DOHH2 (cell line): ENCODE results near the gene RPS14.

ENCODE experiments used
- H3F3A ChIP-seq: fragments of 200-600 bp; sonication (generic), shearing (Covaris generic); 2 replicates; pipeline ENCODE4 v1.6.0; 2016; ENCODE audit warnings: antibody characterized with exemption, mild to moderate bottlenecking; ENCODE audit not compliant: control insufficient read depth, insufficient read depth
- H3K27ac ChIP-seq: fragments of 200-600 bp; sonication (generic); 2 replicates; pipeline ENCODE4 v1.5.1; 2014; ENCODE audit warnings: low read depth, mild to moderate bottlenecking, low read length, moderate library complexity
- H3K27me3 ChIP-seq: fragments of 200-600 bp; sonication (generic); 2 replicates; pipeline ENCODE4 v1.6.1; 2014; ENCODE audit warnings: mild to moderate bottlenecking, low read length, mixed read lengths; ENCODE audit not compliant: control insufficient read depth
- H3K36me3 ChIP-seq: fragments of 200-600 bp; sonication (generic); 2 replicates; pipeline ENCODE4 v1.6.1; 2014; ENCODE audit warnings: mild to moderate bottlenecking, low read length, moderate library complexity, mixed read lengths; ENCODE audit not compliant: control insufficient read depth
- H3K4me1 ChIP-seq: fragments of 200-600 bp; sonication (generic); 2 replicates; pipeline ENCODE4 v1.6.1; 2014; ENCODE audit warnings: mild to moderate bottlenecking, low read length, mixed read lengths; ENCODE audit not compliant: control insufficient read depth
- H3K4me2 ChIP-seq: fragments of 200-600 bp; sonication (generic); 2 replicates; pipeline ENCODE4 v1.6.0; 2014; ENCODE audit warnings: mild to moderate bottlenecking, low read length, moderate library complexity
- H3K4me3 ChIP-seq: fragments of 200-600 bp; sonication (generic); 2 replicates; pipeline ENCODE4 v1.5.1; 2014; ENCODE audit warnings: mild to moderate bottlenecking, low read length, mixed read lengths
- H3K79me2 ChIP-seq: fragments of 200-600 bp; sonication (generic); 2 replicates; pipeline ENCODE4 v1.6.1; 2014; ENCODE audit warnings: mild to moderate bottlenecking, low read length, mixed read lengths; ENCODE audit not compliant: control insufficient read depth
- H3K9me2 ChIP-seq: fragments of 200-600 bp; sonication (generic); replicated peaks from 2 replicates; pipeline ENCODE4 v1.6.1; 2014; ENCODE audit warnings: mild to moderate bottlenecking, low read length, mixed read lengths; ENCODE audit not compliant: control insufficient read depth
- H3K9me3 ChIP-seq: fragments of 200-600 bp; sonication (generic); 2 replicates; pipeline ENCODE4 v1.6.1; 2014; ENCODE audit warnings: antibody characterized with exemption, low read length, mixed read lengths; ENCODE audit not compliant: control insufficient read depth, insufficient read depth
- H4K20me1 ChIP-seq: fragments of 200-600 bp; sonication (generic); 2 replicates; pipeline ENCODE4 v1.6.0; 2014; ENCODE audit warnings: low read depth, mild to moderate bottlenecking, antibody characterized with exemption, low read length, moderate library complexity; ENCODE audit not compliant: control insufficient read depth, insufficient read depth
- CTCF ChIP-seq: fragments of 200-600 bp; sonication (generic); IDR thresholded peaks from one replicate; pipeline ENCODE4 v1.5.1; 2014; ENCODE audit warnings: antibody characterized with exemption, mild to moderate bottlenecking, low read depth, low read length; ENCODE audit not compliant: poor library complexity, severe bottlenecking
- EZH2phosphoT487 ChIP-seq: fragments of 200-600 bp; sonication (generic); IDR thresholded peaks from 2 replicates; pipeline ENCODE4 v1.6.1; 2017; ENCODE audit warnings: borderline replicate concordance, mild to moderate bottlenecking, antibody characterized with exemption, low read length, moderate library complexity, mixed read lengths

The RPS14 gene

GRCh38 chr5:150497989-150498317, 48.4 kb upstream of the RPS14 start:
- no peaks in the 10 kb centered on the region; the same call in 1 of the 2 replicates for H4K20me1 ChIP-seq
- no peak overlapping the region for H3K4me3 ChIP-seq
- H3K9me2 ChIP-seq = no peaks in the 10 kb centered on the region
- peaks cover 20% of the 10 kb centered on the region for H3K79me2 ChIP-seq
- H3K27me3 ChIP-seq = no peaks in the 10 kb centered on the region
- no peak overlapping the region for H3K27ac ChIP-seq
- no peaks in the 10 kb centered on the region for H3K36me3 ChIP-seq
- TF ChIP-seq CTCF (no peak), EZH2phosphoT487 (no peak)
- no peak overlapping the region for H3K4me2 ChIP-seq
- no peaks in the 10 kb centered on the region for H3K9me3 ChIP-seq
- no peaks in the 10 kb centered on the region for H3F3A ChIP-seq
- H3K4me1 ChIP-seq = peaks cover 14% of the 10 kb centered on the region

GRCh38 chr5:150497274-150497988, 47.9 kb upstream of the RPS14 start:
- Histone ChIP-seq H4K20me1 (no peaks in the 10 kb centered on the region; the same call in 1 of the 2 replicates), H3K79me2 (peaks cover 25% of the 10 kb centered on the region), H3F3A (no peaks in the 10 kb centered on the region), H3K27ac (no peak overlapping the region), H3K9me2 (no peaks in the 10 kb centered on the region), H3K4me1 (peaks cover 14% of the 10 kb centered on the region), H3K4me2 (no peak overlapping the region), H3K9me3 (no peaks in the 10 kb centered on the region), H3K27me3 (no peaks in the 10 kb centered on the region), H3K4me3 (no peak overlapping the region), H3K36me3 (no peaks in the 10 kb centered on the region)
- no peak for TF ChIP-seq CTCF
- no peak for TF ChIP-seq EZH2phosphoT487

- peaks cover 31% of the 10 kb centered on the region for H3K79me2 ChIP-seq
- no peaks in the 10 kb centered on the region; the same call in 1 of the 2 replicates for H4K20me1 ChIP-seq
- H3K4me1 ChIP-seq = peaks cover 21% of the 10 kb centered on the region
Observed at GRCh38 chr5:150496534-150496933, 47.0 kb upstream of the RPS14 start.

More at GRCh38 chr5:150496534-150496933, 47.0 kb upstream of the RPS14 start:
- no peaks in the 10 kb centered on the region; the same call in 1 of the 2 replicates for H3K36me3 ChIP-seq
- H3K27ac ChIP-seq = no peak overlapping the region
- no peak overlapping the region for H3K4me2 ChIP-seq
- no peaks in the 10 kb centered on the region for H3K9me2 ChIP-seq
- no peaks in the 10 kb centered on the region for H3K27me3 ChIP-seq
- no peaks in the 10 kb centered on the region for H3F3A ChIP-seq
- TF ChIP-seq CTCF (no peak), EZH2phosphoT487 (no peak)
- H3K9me3 ChIP-seq = no peaks in the 10 kb centered on the region
- H3K4me3 ChIP-seq = no peak overlapping the region
